Measurements from ENCODE around the gene OOSP3.
"Not testable (repeated sequence)": the region's sequence is repeated elsewhere in the genome, so short reads cannot be mapped to it uniquely, and the experiment has no call there.

The OOSP3 gene

DNA sequence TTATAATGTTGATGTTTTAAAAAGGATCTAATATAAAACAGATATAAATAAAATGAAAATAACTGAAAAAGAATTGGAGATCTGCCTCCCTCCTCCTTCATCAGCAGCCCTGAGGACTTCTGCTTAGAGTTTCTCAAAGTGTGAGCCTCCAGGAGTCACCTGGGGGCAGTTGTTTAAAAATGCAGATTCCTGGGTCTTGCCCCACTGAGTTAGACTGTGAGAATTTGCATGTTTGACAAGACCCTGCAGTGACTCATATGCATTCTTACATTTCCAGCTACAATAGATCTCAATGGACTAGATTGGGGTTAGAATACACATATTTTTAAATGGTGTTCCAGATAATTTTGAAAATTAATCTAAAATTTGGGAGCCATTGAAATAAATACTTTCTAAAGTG lies 798 bp upstream of the OOSP3 start:
- DNase-seq: no peak

DNA sequence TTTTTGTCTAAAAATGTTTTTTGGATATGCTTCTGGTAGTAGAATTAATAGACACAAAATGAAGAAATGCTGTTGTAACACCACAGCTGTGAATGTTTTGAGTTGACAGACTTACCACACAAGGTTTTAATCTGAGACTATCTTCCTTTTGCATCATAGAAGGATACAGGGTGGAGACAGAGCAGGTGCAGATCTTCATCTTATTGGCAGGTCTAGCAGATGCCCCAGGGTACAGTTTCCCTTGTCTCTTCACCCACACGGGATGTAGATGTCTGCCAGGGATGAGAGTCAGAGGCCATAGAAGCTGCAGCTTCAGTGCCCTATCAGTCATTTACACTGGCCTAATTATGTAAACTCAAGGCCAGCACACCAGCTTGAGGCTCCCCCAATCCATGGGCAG lies 985 bp downstream of the OOSP3 start:
- DNase-seq: no peak

DNA sequence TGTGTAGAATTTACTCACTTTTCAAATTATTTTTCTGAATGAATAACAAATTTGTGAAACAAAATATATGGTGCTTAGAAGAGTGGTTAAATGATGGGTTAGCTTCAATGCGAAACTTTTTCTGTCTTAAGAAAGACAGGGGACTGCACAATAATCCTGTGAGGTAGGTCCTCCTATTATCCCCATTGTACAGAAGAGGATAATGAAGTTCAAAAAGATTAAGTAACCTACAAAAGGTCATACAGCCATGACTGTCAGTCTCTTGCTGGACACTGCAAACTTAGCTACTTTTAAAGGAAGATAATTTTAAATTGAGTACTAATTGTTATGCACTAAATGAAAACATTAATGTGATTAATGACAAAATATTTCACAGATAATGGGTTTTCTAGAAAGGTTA lies 5.0 kb downstream of the OOSP3 start:
- DNase-seq: no peak

DNA sequence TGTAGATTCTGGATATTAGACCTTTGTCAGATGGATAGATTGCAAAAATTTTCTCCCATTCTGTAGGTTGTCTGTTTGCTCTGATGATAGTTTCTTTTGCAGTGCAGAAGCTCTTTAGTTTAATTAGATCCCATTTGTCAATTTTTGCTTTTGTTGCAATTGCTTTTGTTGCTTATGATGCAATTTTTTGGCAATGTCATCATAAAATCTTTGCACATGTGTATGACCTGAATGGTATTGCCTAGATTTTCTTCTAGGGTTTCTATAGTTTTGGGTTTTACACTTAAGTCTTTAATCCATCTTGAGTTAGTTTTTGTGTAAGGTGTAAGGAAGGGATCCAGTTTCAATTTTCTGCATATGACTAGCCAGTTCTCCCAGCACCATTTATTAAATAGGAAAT lies 8.6 kb downstream of the OOSP3 start:
- DNase-seq: not testable (repeated sequence)

DNA sequence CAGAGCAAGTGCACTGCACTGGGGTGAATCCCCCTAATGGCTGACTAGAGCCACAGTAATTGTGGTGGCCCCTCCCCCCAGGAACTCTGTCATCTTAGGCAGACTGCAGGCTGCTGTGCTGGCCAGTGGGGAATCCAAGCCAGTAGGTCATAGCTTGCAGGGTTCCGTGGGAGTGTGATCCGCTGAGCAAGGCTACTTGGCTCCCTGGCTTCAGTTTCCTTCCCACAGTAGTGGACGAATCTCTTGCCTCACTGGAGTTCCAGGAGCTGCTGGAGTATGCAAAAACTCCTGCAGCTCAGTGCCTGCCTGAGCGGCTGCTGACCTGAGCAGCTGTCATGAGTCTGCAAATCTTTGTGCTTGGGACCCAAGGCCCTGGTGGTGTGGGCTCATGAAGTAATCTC lies 13.2 kb downstream of the OOSP3 start:
- DNase-seq: no peak

DNA sequence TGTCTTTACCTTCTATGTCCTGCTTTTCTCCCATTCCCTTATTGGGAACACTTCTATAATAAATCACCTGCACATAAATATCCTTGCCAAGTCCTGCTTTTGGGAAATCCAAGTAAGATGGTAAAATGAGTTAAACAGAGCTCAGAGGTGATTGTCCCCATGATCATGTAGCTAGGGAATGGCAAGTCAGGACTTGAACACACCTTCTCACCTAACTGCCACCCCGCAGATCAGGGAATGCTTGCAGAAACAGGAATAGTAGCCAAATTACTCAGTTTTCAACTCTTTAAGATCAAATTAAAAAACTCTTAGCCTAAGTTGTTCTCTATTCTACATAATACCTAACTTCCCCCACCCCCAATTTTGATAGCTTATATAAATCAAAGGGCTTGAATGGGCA lies 16.0 kb downstream of the OOSP3 start:
- DNase-seq: no peak

DNA sequence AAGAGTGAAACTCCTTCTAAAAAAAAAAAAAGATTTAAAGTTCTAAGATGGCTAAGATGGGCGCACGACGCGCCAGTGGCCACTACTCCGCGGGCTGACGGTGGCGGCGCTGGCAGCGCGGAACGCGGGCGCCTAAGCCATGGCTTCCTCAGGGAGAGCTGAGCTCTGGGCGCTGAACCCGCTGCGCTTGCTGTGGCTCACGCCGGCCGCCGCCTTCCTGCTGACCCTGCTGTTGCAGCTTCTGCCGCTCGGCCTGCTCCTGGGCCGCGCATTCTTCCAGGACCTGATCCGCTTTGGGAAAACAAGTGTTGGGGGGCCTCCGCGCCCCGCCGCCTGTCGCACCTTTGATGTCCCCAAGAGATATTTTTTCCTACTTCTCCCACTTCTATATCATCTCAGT lies 19.5 kb downstream of the OOSP3 start:
- no peak for DNase-seq

DNA sequence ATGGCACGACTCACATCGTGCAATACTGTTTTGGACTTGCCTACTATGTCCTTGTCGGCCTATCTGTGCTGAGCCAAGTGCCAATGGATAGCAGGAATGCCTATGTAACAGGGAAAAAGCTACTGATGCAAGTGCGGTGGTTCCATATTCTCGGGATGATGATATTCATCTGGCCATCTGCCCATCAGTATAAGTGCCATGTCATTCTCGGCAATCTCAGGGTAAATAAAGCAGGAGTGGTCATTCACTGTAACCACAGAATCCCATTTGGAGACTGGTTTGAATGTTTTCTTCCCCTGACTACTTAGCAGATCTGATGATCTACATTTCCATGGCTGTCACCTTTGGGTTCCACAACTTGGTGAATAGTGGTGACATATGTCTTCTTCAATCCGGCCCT lies 20.1 kb downstream of the OOSP3 start:
- no peak for DNase-seq

DNA sequence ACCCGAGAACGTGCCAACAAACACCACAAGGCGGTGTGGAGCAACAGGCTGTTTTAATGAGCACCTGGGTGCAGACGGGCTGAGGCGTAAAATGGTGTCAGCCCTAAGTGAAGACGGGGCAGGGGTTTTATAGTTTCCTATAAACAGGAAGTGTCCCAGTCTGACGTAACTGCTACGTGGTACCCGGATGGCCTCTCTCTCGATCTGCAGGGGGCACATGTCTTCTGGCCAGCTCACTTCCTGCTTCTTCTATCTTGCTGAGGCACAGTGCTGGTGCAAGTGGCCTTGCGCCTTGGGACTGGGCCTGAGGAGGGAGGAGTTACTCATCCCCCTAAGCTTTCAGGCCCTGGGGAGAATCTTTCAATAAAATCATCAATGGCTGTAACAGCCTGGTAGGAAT lies 20.9 kb downstream of the OOSP3 start:
- no peak for DNase-seq

DNA sequence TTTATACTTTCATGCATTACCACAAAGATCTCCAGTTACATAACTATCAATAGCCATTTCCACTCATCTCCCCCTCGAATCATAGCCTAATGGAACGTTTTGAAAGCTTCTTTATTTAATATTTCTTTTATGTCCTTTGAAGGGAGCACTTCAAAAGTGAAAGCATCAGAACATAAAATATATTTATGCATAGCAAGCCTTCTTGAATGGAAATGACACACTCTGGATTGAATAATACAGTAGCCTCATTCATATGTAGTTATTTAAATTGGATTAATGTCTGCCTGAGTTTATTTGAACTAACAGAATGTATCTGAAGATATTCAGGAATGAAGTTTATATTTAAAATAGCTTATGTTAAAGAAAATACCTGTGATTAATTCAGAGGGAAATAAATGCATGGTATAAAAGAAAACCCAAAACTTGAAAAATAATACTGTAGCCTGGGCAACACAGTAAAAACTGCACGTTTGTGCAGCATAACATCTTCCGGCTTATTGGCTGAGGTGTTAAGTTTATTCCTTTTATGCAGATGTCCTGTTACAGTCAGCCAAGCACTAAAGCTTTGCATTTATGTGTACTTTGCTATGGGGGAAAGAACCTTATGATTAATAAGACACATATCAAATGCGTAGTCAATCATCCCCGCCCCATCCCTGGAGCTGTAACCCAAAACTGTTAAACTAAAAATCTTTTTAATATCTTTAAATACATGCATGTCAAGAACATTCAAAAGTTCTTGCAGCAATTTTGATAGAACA lies 22.0 kb downstream of the OOSP3 start:
- DNase-seq: no peak

DNA sequence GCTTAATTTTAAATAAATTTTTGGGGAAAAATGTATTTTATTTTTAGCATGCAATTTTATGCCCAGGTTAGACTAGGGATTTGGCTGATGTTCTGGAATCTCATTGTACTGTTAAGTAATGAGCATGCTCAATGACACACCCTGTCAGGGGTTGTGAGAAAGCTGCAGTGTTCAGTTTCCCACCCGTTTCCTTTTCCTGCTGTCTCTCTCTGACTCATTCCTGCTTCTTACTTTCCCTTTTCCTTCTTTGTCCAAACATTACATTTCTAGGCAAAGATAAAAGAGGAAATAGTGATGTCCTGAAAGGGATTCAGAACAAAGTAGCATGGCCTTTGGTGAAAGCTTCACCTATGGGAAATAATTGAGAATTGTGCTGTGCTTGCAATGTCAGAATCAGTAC lies 22.7 kb downstream of the OOSP3 start:
- no peak for DNase-seq

DNA sequence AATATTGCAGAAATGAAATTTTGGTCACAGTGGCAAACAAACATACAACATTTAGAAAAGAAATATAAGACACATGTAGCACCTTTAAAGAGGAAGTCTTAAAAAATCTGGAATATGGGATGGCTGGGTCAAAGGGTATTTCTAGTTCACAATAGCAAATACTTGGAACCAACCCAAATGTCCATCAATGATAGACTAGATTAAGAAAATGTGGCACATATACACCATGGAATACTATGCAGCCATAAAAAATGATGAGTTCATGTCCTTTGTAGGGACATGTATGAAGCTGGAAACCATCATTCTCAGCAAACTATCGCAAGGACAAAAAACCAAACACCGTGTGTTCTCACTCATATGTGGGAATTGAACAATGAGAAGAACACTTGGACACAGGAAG lies 25.0 kb downstream of the OOSP3 start:
- DNase-seq: not testable (repeated sequence)

DNA sequence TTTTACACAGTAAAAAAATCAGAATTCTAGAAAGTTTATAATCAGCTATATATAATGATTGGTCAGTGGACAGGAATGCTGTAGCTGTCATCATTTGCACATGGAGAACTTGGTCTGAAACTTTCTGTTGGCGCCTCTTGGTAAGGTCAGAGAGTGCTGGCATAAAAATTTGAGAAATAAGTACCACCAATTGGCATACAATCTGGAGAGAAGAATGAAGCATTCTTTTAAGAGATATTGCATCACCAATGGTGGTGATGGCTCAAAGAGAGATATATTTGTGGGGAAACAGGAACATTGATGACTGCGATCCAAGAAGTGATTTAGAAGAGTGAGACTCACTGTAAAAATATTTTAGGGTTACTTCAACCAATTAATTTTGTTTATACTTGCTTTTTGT lies 39.9 kb downstream of the OOSP3 start:
- DNase-seq: no peak

DNA sequence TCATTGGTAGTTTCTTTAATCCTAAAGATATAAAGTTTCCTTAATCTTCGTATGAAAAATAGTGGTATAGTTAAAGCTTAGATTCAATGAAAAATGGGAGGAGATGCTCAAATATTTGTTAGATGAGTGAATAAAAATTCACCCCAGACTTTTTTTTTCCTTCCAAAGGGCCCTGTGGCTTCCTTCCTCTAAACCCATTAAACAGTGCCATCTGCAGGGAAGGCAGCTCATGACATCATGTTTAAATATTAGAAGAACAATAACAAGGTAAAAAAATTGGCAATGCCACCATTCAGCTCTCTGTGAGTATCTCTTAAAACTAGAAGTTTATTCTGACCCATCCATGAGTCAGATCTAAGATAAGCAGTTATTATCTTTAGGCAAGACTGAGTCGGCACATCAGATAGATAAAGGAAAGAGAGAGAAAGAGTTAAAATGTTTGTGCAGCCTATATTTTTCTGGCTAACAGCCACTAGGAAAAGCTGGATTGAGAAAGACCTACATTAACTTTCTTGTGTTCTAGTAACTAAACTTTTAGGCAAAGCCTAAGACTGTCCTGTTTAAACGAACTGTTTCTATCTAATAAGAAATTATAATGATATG lies 40.5 kb downstream of the OOSP3 start:
- no peak for DNase-seq

DNA sequence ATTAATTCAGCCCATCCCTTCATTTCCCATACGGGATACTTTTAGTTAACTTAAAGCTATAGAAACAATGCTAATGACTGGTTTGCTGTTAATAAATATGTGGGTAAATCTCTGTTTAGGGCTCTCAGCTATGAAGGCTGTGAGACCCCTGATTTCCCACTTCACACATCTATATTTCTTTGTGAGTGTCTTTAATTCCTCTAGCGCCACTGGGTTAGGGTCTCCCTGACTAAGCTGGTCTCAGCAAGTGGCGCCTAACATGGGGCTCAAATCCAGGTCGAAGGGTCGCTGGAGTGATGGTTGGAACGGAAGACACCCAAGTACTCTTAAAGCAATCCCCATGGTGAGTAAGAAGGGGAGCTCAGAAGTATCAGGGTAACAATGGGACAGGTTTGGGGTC lies 45.2 kb downstream of the OOSP3 start:
- peak in 1 of 6 experiments; percentile 2 for DNase-seq

DNA sequence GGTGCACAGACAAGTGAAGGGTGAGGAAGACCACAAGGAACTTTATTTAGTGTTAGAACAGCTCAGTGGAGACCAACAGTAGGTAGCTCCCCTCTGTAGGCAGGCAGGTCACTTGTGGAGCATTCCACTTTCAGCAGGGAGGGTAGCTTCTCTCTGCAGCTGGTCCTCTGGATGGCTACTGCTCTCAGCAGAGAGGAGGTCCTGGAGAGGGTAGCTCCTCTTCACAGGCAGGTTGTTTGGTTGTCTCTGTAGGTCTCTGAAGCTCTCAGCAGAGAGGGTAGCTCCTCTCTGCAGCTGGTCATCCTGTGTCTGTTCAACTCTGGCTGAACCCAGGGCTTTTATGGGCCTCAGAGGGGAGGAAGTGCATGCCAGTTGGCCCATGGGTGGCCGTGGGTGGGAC lies 53.1 kb downstream of the OOSP3 start:
- DNase-seq: no peak

DNA sequence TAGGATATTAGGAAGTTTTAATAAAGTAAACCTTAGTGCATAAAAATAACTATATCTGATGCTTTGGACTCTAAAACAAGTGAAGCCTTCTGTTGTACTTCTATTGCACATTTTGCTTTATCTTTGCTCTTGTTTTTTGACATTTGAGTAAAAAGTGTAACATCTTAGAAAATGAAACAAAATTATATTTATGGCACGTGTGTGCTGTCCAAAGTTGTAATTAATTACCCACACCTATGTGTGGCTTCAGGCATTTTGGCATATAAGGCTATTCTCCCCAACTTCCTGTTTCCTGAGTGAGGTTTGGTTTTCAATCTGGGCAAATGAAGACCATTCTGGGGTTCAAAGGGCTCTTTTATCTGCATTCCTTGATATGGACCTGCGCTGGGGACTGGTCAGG lies 59.5 kb downstream of the OOSP3 start, which contains the start of gene OOSP1:
Gene OOSP1 (plus strand): TSS at position 301 of the 400 bp plus-strand sequence. CDS start 23 bp downstream, at position 324.
- no peak for DNase-seq

DNA sequence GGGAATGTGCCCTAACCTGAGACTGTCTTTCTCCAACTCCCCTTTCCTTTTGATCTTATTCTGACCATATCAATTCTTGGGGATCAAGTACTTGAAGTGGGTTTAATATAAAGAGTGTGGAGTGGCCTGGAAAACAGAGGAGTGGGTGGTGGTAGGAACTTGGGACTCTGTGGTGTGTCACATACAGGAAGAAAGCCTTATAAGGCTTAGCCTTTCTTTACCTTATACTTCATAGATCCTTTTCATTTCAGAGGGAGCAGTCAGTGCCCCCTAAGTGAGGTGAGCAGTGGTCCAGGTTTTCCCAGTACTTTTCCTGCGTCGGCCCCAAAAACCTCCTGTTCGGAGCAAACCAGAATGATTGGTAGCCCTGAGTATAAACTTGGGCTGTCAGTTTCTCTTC lies 60.1 kb downstream of the OOSP3 start:
- DNase-seq: no peak

DNA sequence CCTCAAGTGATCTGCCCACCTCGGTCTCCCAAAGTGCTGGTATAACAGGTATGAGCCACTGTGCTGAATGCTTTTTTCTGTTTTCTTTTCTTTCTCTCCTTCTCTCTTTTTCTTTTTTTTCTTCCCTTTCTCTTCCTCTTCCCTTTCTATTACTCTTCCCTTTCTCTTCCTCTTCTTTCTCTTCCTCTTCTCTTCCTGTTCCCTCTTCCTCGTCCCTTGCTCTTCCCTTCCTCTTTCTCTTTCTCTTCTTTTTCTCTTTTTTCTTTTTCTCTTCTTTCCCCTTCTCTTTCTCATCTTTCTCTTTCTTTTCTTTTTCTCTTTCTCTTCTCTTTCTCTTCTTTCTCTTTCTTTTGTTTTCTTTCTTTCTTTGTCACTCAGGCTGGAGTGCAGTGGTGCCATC lies 60.9 kb downstream of the OOSP3 start:
- DNase-seq: no peak

DNA sequence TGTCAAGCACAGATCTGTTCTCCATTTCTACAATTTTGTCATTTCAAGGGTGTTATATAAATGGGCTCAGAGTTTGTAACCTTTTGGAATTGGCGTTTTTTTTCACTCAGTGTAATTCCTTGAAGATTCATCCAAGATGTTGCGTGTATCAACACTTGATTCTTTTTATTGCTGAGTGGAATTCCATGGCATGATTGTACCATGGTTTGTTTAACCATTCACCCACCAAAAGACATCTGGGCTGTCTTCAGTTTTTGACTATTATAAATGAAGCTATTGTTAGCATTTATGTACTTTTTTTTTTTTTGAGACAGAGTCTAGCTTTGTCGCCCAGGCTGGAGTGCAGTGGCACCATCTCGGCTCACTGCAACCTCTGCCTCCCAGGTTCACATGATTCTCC lies 62.5 kb downstream of the OOSP3 start:
- DNase-seq: no peak

DNA sequence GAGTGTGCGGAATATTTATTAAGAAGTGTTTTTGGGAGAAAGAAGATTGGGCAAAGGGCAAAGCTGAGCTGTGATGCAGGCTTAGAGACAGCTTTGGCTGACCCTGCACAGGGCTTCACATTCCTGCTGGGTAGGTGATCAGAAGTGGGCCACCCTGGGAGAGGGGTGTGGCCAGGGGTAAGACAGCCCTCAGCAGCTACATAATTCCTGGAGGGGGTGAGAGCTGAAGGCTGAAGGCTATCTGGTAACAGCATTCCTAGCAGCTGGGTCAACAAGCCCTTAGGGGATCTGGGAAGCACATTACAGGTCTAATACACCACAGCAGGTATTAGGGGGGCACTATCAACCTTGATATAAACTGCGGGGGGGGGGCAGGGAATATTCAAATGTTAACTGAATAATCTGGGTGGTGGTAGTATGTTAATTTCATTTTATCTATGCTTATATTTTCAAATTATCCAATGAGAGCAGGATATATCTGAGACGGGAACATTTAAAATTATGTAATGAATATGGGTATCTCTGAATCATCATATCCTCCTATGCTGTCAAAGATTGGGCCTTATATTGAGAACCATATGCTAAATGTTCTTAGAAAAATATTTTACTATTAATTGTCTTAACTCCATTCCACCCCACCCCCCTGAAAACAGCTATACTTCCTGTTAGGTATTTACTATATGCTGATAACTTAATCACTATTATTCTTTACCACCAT lies 65.6 kb downstream of the OOSP3 start:
- DNase-seq: no peak

DNA sequence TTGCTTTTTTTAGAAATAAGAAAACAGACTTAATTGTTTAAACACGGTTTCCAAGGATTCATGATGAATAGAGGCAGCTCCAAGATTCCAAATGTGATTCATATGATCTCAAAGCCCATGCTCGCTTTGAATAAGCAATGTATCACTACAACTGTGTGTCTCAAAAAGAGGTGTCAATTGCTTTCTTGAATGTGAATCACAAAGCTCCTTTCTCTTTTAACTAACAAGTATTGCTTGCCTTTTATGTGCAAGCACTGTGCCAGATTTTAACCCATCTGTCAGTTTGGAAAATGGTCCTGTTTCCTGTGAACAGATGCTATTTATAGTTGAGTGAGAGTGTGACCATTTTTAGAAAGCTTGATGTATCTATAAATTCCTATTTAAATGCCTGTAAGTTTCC lies 66.1 kb downstream of the OOSP3 start:
- no peak for DNase-seq
